GM23338 (cell line): Measurements from ENCODE around the gene ITPR3. TPM values are rescaled to one million over a fixed set of nuclear protein-coding genes. Genes with fewer than 3 reads are reported as not detected.

Experiments
- ATAC-seq: fragments of 200-7000 bp; cut with Tn5 transposase; 3 replicates; pipeline ENCODE4 v1.9.1; 2020
- DNase-seq: peaks from one replicate; pipeline ENCODE4 v3.0.0-alpha.2; 2015; ENCODE audit warnings: low spot score
- H2AFZ ChIP-seq: fragments of 200-600 bp; sonication (generic); 2 replicates; pipeline ENCODE4 v1.8.0; 2016; ENCODE audit warnings: antibody characterized with exemption, mild to moderate bottlenecking, moderate library complexity
- H3F3A ChIP-seq: fragments of 200-600 bp; sonication (generic); replicated peaks from 2 replicates; pipeline ENCODE4 v1.8.0; 2017; ENCODE audit warnings: antibody characterized with exemption, mixed run types, low read depth
- H3K27ac ChIP-seq: fragments of 200-600 bp; sonication (generic); 2 replicates; pipeline ENCODE4 v1.6.1; 2016; ENCODE audit warnings: low read depth
- H3K27me3 ChIP-seq: fragments of 200-600 bp; sonication (generic); 2 replicates; pipeline ENCODE4 v1.8.0; 2016; ENCODE audit warnings: mild to moderate bottlenecking, mixed run types, moderate library complexity; ENCODE audit not compliant: insufficient read depth
- H3K36me3 ChIP-seq: fragments of 200-600 bp; sonication (generic); 2 replicates; pipeline ENCODE4 v1.8.0; 2016; ENCODE audit warnings: mild to moderate bottlenecking; ENCODE audit not compliant: insufficient read depth
- H3K4me1 ChIP-seq: fragments of 200-600 bp; sonication (generic); 2 replicates; pipeline ENCODE4 v1.8.0; 2016; ENCODE audit warnings: mild to moderate bottlenecking, moderate library complexity; ENCODE audit not compliant: insufficient read depth
- H3K4me2 ChIP-seq: fragments of 200-600 bp; sonication (generic); 2 replicates; pipeline ENCODE4 v1.7.1; 2017; ENCODE audit warnings: mixed run types
- H3K4me3 ChIP-seq: fragments of 200-600 bp; sonication (generic); 2 replicates; pipeline ENCODE4 v1.6.1; 2016; ENCODE audit warnings: mixed run types
- H3K79me2 ChIP-seq: fragments of 200-600 bp; sonication (generic); replicated peaks from 2 replicates; pipeline ENCODE4 v1.8.0; 2017; ENCODE audit warnings: mild to moderate bottlenecking; ENCODE audit not compliant: insufficient read depth
- H3K9me2 ChIP-seq: fragments of 200-600 bp; sonication (generic); 2 replicates; pipeline ENCODE4 v1.8.0; 2017; ENCODE audit not compliant: insufficient read depth
- H4K20me1 ChIP-seq: fragments of 200-600 bp; sonication (generic); replicated peaks from 2 replicates; pipeline ENCODE4 v1.8.0; 2017; ENCODE audit warnings: mild to moderate bottlenecking; ENCODE audit not compliant: insufficient read depth
- H3K27ac Mint-ChIP-seq: 2 replicates; pipeline ENCODE4 v1.8.0; 2020; ENCODE audit warnings: inconsistent platforms, mild to moderate bottlenecking, moderate library complexity, mixed read lengths
- H3K27me3 Mint-ChIP-seq: 3 replicates; pipeline ENCODE4 v1.8.0; 2022; ENCODE audit warnings: low read depth, mild to moderate bottlenecking, moderate library complexity, mixed read lengths, inconsistent platforms; ENCODE audit not compliant: insufficient read depth, poor library complexity
- H3K36me3 Mint-ChIP-seq: 3 replicates; pipeline ENCODE4 v1.8.0; 2021; ENCODE audit warnings: low read depth, mild to moderate bottlenecking, inconsistent platforms, moderate library complexity, mixed read lengths
- H3K4me1 Mint-ChIP-seq: 3 replicates; pipeline ENCODE4 v1.8.0; 2020; ENCODE audit warnings: mild to moderate bottlenecking, inconsistent platforms, mixed read lengths
- H3K4me3 Mint-ChIP-seq: 3 replicates; pipeline ENCODE4 v1.8.0; 2021; ENCODE audit warnings: moderate library complexity, mild to moderate bottlenecking, inconsistent platforms, mixed read lengths
- H3K9me3 Mint-ChIP-seq: 3 replicates; pipeline ENCODE4 v1.8.0; 2020; ENCODE audit warnings: moderate library complexity, mild to moderate bottlenecking, inconsistent platforms, mixed read lengths
- CREB1 ChIP-seq: fragments of 250-450 bp; sonication (Bioruptor Pico); IDR thresholded peaks from 2 replicates; pipeline ENCODE4 v1.5.0; 2020; ENCODE audit warnings: low read depth, mild to moderate bottlenecking, moderate library complexity
- CTCF ChIP-seq, 2 experiments: fragments of 200-600 bp in 1 of 2; sonication (generic) in 1 of 2; conservative IDR thresholded peaks; 2 replicates each; pipeline versions ENCODE4 v1.5.1 to v1.6.1; 2016 to 2017; ENCODE audit warnings: antibody characterized with exemption in 2 of 2, low read depth in 2 of 2, mild to moderate bottlenecking in 2 of 2, moderate library complexity in 1 of 2
- ETS1 ChIP-seq: IDR thresholded peaks from 2 replicates; pipeline ENCODE4 v1.6.1; 2016; ENCODE audit warnings: antibody characterized with exemption
- EZH2 ChIP-seq: fragments of 200-600 bp; sonication (generic); IDR thresholded peaks from one replicate; pipeline ENCODE4 v1.8.0; 2017; ENCODE audit warnings: antibody characterized with exemption, mild to moderate bottlenecking, low read depth; ENCODE audit not compliant: unreplicated experiment
- EZH2phosphoT487 ChIP-seq: fragments of 200-600 bp; sonication (generic); IDR thresholded peaks from one replicate; pipeline ENCODE4 v1.8.1; 2018; ENCODE audit warnings: antibody characterized with exemption; ENCODE audit not compliant: unreplicated experiment
- JUNB ChIP-seq: IDR thresholded peaks from one replicate; pipeline ENCODE4 v1.6.1; 2016; ENCODE audit warnings: antibody characterized with exemption; ENCODE audit not compliant: unreplicated experiment
- NANOG ChIP-seq: IDR thresholded peaks from 2 replicates; pipeline ENCODE4 v1.6.1; 2016; ENCODE audit warnings: antibody characterized with exemption, borderline replicate concordance
- POLR2AphosphoS5 ChIP-seq: IDR thresholded peaks from 2 replicates; pipeline ENCODE4 v1.6.1; 2016; ENCODE audit warnings: antibody characterized with exemption, low read depth
- REST ChIP-seq: IDR thresholded peaks from one replicate; pipeline ENCODE4 v1.6.1; 2018; ENCODE audit warnings: antibody characterized with exemption; ENCODE audit not compliant: unreplicated experiment
- ZNF114 ChIP-seq: fragments of 250-450 bp; sonication (Bioruptor Pico); IDR thresholded peaks from 2 replicates; pipeline ENCODE4 v1.5.0; 2020; ENCODE audit warnings: mild to moderate bottlenecking, moderate library complexity
- ZNF331 ChIP-seq: fragments of 250-450 bp; sonication (Bioruptor Pico); IDR thresholded peaks from 2 replicates; pipeline ENCODE4 v1.5.0; 2020; ENCODE audit warnings: low read depth, mild to moderate bottlenecking, moderate library complexity
- ZNF462 ChIP-seq: fragments of 250-450 bp; sonication (Bioruptor Pico); IDR thresholded peaks from 2 replicates; pipeline ENCODE4 v1.5.0; 2020; ENCODE audit warnings: mild to moderate bottlenecking, moderate library complexity
- polyA plus RNA-seq: library from polyadenylated mRNA; unstranded; fragments of >200 nt; fragmentation: Nextera tagmentation; extraction: Ambion mirVana; gene quantifications from 2 replicates; pipeline ENCODE4 v1.2.1, GENCODE V29; 2016
- total RNA-seq: library from RNA; depleted of rRNA; stranded (reverse); fragments of >200 nt; shearing (Covaris generic); gene quantifications from 2 replicates; pipeline ENCODE4 v1.2.3, GENCODE V29; 2014

ITPR3 gene
- total and polyA plus RNA-seq, 2 experiments from 2014 or later, result 7.3 to 31.9 TPM

- TF ChIP-seq ETS1 (no peak), ZNF114 (CRISPR knock-in tag) (no peak), CREB1 (CRISPR knock-in tag) (no peak), CTCF (conservative IDR thresholded peaks at IDR 0.05; ENCODE audit: low read depth in 2 of 2) (no peak)
Observed at GRCh38 chr6:33725891-33726673, 105.0 kb downstream of the ITPR3 start (continued).

- Histone ChIP-seq H3K4me3 (no peak overlapping the region), H3K79me2 (no peaks in the 10 kb centered on the region)
- H3K4me3 Mint-ChIP-seq, result no peak overlapping the region
- TF ChIP-seq EZH2phosphoT487, result no peak
- TF ChIP-seq NANOG, result no peak
- no peak for TF ChIP-seq JUNB
- TF ChIP-seq REST, result no peak
- TF ChIP-seq POLR2AphosphoS5, result no peak
- no peak for TF ChIP-seq ZNF462 (CRISPR knock-in tag)
- no peak for TF ChIP-seq ZNF331 (CRISPR knock-in tag)
- TF ChIP-seq CREB1 (CRISPR knock-in tag), result no peak
- TF ChIP-seq EZH2, result no peak
Observed at GRCh38 chr6:33726696-33727095, 105.6 kb downstream of the ITPR3 start.

More at GRCh38 chr6:33726696-33727095, 105.6 kb downstream of the ITPR3 start:
- no peaks in the 10 kb centered on the region for H3F3A ChIP-seq
- no peaks in the 10 kb centered on the region for H3K9me2 ChIP-seq
- no peak overlapping the region for H3K27ac Mint-ChIP-seq
- peaks cover 12% of the 10 kb centered on the region for H3K27me3 Mint-ChIP-seq
- DNase-seq (no peak), ATAC-seq (no peak)
- no peak overlapping the region for H3K4me2 ChIP-seq
- no peak overlapping the region for H2AFZ ChIP-seq
- no peak overlapping the region for H3K27ac ChIP-seq
- H3K27me3 ChIP-seq, result no peaks in the 10 kb centered on the region
- no peaks in the 10 kb centered on the region for H3K9me3 Mint-ChIP-seq
- H3K36me3 ChIP-seq, result no peaks in the 10 kb centered on the region
- no peaks in the 10 kb centered on the region for H3K36me3 Mint-ChIP-seq
- H4K20me1 ChIP-seq, result no peaks in the 10 kb centered on the region
- H3K4me1 Mint-ChIP-seq, result peaks cover 24% of the 10 kb centered on the region
- H3K4me1 ChIP-seq, result no peaks in the 10 kb centered on the region
